GM12878 (cell line): Measurements from ENCODE around the gene PRKAG3. TPM values are rescaled to one million over a fixed set of nuclear protein-coding genes. Genes with fewer than 3 reads are reported as not detected.

Experiments
- ATAC-seq: fragments of 200-7000 bp; cut with Tn5 transposase; 3 replicates; pipeline ENCODE4 v1.9.1; 2020; ENCODE audit warnings: mild to moderate bottlenecking, moderate library complexity
- BruUV-seq: library from RNA; stranded (reverse); fragments of 400-500 nt; replicated peaks from 2 replicates; lab custom pipeline; 2021; lab: Mats Ljungman, UMichigan
- CTCF ChIA-PET: fragments of 300-600 bp; sonication (Branson Sonifier 250); formaldehyde crosslinking; extraction: SDS; loops from one replicate; lab custom pipeline; 2021; ENCODE audit warnings: inconsistent platforms; lab: Yijun Ruan, JAX
- POLR2A ChIA-PET: fragments of 350-600 bp; formaldehyde crosslinking; extraction: SDS; loops from one replicate; lab custom pipeline; 2021; ENCODE audit warnings: inconsistent platforms; lab: Charles Lee
- RAD21 ChIA-PET: fragments of 300-600 bp; sonication (Branson Sonifier 250); formaldehyde crosslinking; loops from one replicate; lab custom pipeline; 2023; ENCODE audit warnings: antibody characterized with exemption; ENCODE audit not compliant: unreplicated experiment; lab: Charles Lee
- SMC1A ChIA-PET: fragments of 300-600 bp; sonication (Branson Sonifier 250); formaldehyde crosslinking; loops from one replicate; lab custom pipeline; 2023; ENCODE audit not compliant: unreplicated experiment, uncharacterized antibody; lab: Charles Lee
- DNase-seq: peaks from one replicate; pipeline ENCODE4 v3.0.0-alpha.2; 2011; ENCODE audit warnings: low read depth, low spot score
- FAIRE-seq: peaks from 3 replicates; lab custom pipeline; 2011; peaks lifted over from hg19 to GRCh38; lab: Jason Lieb, UNC
- H2AFZ ChIP-seq: 2 replicates; pipeline ENCODE4 v1.6.0; 2011; ENCODE audit warnings: low read depth, low read length, control low read depth; ENCODE audit not compliant: control insufficient read depth
- H3K27ac ChIP-seq: 2 replicates; pipeline ENCODE4 v1.5.1; 2011; ENCODE audit warnings: control low read depth; ENCODE audit not compliant: control insufficient read depth, insufficient read depth
- H3K27me3 ChIP-seq, 2 experiments: replicated peaks in 1 of 2; 2 replicates each; pipeline versions ENCODE4 v1.6.0 to v1.6.1; 2011; ENCODE audit warnings: low read length in 1 of 2; ENCODE audit not compliant: control insufficient read depth in 2 of 2, insufficient read depth in 2 of 2
- H3K36me3 ChIP-seq, 2 experiments: 2 replicates each; pipeline ENCODE4 v1.5.1; 2011; ENCODE audit warnings: low read length in 1 of 2; ENCODE audit not compliant: control insufficient read depth in 2 of 2, insufficient read depth in 2 of 2
- H3K4me1 ChIP-seq: 2 replicates; pipeline ENCODE4 v1.6.1; 2011; ENCODE audit warnings: mild to moderate bottlenecking, low read length, moderate library complexity, mixed read lengths; ENCODE audit not compliant: control insufficient read depth, insufficient read depth
- H3K4me2 ChIP-seq: 2 replicates; pipeline ENCODE4 v1.6.0; 2011; ENCODE audit warnings: control low read depth; ENCODE audit not compliant: control insufficient read depth, insufficient read depth
- H3K4me3 ChIP-seq: fragments of 200-600 bp; sonication (generic); 2 replicates; pipeline ENCODE4 v1.5.1; 2016
- H3K79me2 ChIP-seq: 2 replicates; pipeline ENCODE4 v1.6.0; 2011; ENCODE audit warnings: low read length; ENCODE audit not compliant: control insufficient read depth, insufficient read depth
- H3K9ac ChIP-seq: 2 replicates; pipeline ENCODE4 v1.8.0; 2011; ENCODE audit warnings: low read length, control low read depth, mixed read lengths; ENCODE audit not compliant: control insufficient read depth, insufficient read depth
- H3K9me3 ChIP-seq: replicated peaks from 3 replicates; pipeline ENCODE4 v1.5.1; 2011; ENCODE audit warnings: mild to moderate bottlenecking, low read length; ENCODE audit not compliant: control insufficient read depth, insufficient read depth
- H4K20me1 ChIP-seq: 2 replicates; pipeline ENCODE4 v1.6.0; 2011; ENCODE audit not compliant: control insufficient read depth, insufficient read depth
- CHD4 ChIP-seq: fragments of 200-600 bp; sonication (generic); IDR thresholded peaks from 2 replicates; pipeline ENCODE4 v1.6.1; 2016; ENCODE audit warnings: mild to moderate bottlenecking
- CREM ChIP-seq: IDR thresholded peaks from 2 replicates; pipeline ENCODE4 v1.6.1; 2014; ENCODE audit warnings: antibody characterized with exemption, low read depth
- ESRRA ChIP-seq: IDR thresholded peaks from 2 replicates; pipeline ENCODE4 v1.6.1; 2012; ENCODE audit warnings: mild to moderate bottlenecking, low read length, improper control_type of control experiment
- IKZF1 ChIP-seq: fragments of 450-650 bp; conservative IDR thresholded peaks from 2 replicates; pipeline ENCODE4 v1.6.1; 2017; ENCODE audit warnings: antibody characterized with exemption, mild to moderate bottlenecking
- JUNB ChIP-seq: IDR thresholded peaks from 2 replicates; pipeline ENCODE4 v1.6.1; 2016; ENCODE audit warnings: antibody characterized with exemption, mild to moderate bottlenecking
- KLF5 ChIP-seq: fragments of 450-650 bp; IDR thresholded peaks from 2 replicates; pipeline ENCODE4 v1.6.1; 2014; ENCODE audit warnings: mild to moderate bottlenecking; ENCODE audit not compliant: partially characterized antibody
- NFYB ChIP-seq: IDR thresholded peaks from 2 replicates; pipeline ENCODE4 v1.6.1; 2011; ENCODE audit warnings: low read depth, mild to moderate bottlenecking, low read length, improper control_type of control experiment, moderate library complexity; ENCODE audit not compliant: insufficient read depth
- NRF1 ChIP-seq: conservative IDR thresholded peaks from 2 replicates; pipeline ENCODE4 v1.6.1; 2011; ENCODE audit warnings: mild to moderate bottlenecking, low read depth, low read length, improper control_type of control experiment
- PAX5 ChIP-seq: IDR thresholded peaks from 2 replicates; pipeline ENCODE4 v1.6.1; 2011; ENCODE audit warnings: low read depth, low read length, borderline replicate concordance
- POLR2AphosphoS5 ChIP-seq: IDR thresholded peaks from 2 replicates; pipeline ENCODE4 v1.6.1; 2011; ENCODE audit warnings: mild to moderate bottlenecking, low read length, inconsistent platforms
- RBBP5 ChIP-seq: fragments of 200-600 bp; sonication (generic); conservative IDR thresholded peaks from 2 replicates; pipeline ENCODE4 v1.6.1; 2016
- WGBS: methylation state at CpG from one replicate; pipeline ENCODE4 v1.1.6; 2016; ENCODE audit warnings: low lambda C conversion rate; ENCODE audit not compliant: insufficient replicate concordance, insufficient coverage; ENCODE audit errors: missing lambda C conversion rate; 5-methylcytosine and 5-hydroxymethylcytosine counted together
- in situ Hi-C: fragments of 300-500 bp; cut with MboI; formaldehyde crosslinking; loops from 9 replicates; pipeline ENCODE4 v1.14.3; 2018; ENCODE audit warnings: mixed read lengths
- intact Hi-C: fragments of 100-400 bp; cut with micrococcal nuclease; formaldehyde crosslinking; loops from one replicate; pipeline ENCODE4 v1.14.2; 2022; ENCODE audit not compliant: unreplicated experiment
- polyA plus RNA-seq, 11 experiments: library from polyadenylated mRNA; depleted of rRNA in 4 of 11; unstranded in 6 of 11; stranded (reverse) in 5 of 11; fragments of >200 nt; fragmentation: Nextera tagmentation in 4 of 11; fragmentation: Illumina TruSeq in 1 of 11; extraction: Ambion mirVana in 4 of 11; extraction: Trizol in 1 of 11; gene quantifications; 1 replicate in 1 of 11; 2 replicates in 10 of 11; pipeline versions ENCODE4 v1.2.1 to v1.2.3, GENCODE V29; 2011 to 2016; ENCODE audit warnings: inconsistent platforms in 2 of 11, missing spikeins in 2 of 11, low read depth in 1 of 11
- total RNA-seq, 4 experiments: library from RNA; depleted of rRNA in 3 of 4; stranded (reverse); fragments of >200 nt in 3 of 4; fragmentation: Illumina TruSeq in 1 of 4; extraction: Trizol in 1 of 4; gene quantifications; 2 replicates each; pipeline versions ENCODE4 v1.2.1 to v1.2.3, GENCODE V29; 2013 to 2021
- TF ChIP-seq, protein P1 (sequence below): IDR thresholded peaks from 2 replicates; pipeline ENCODE4 v1.6.1; 2012; ENCODE audit warnings: low read depth, low read length, improper control_type of control experiment
- TF ChIP-seq, protein P2 (sequence below): fragments of 450-650 bp; formaldehyde crosslinking; IDR thresholded peaks from 2 replicates; pipeline ENCODE4 v1.4.0; 2020; ENCODE audit warnings: mild to moderate bottlenecking, moderate library complexity
- TF ChIP-seq, protein P3 (sequence below): fragments of 450-650 bp; IDR thresholded peaks from 2 replicates; pipeline ENCODE4 v1.6.1; 2018; ENCODE audit warnings: mild to moderate bottlenecking, low read depth, moderate library complexity; ENCODE audit not compliant: partially characterized antibody
- TF ChIP-seq, protein P4 (sequence below), 3 experiments: IDR thresholded peaks in 2 of 3; conservative IDR thresholded peaks in 1 of 3; 2 replicates each; pipeline ENCODE4 v1.5.1; 2011; ENCODE audit warnings: low read depth in 3 of 3, low read length in 3 of 3, mild to moderate bottlenecking in 3 of 3, control low read depth in 2 of 3, moderate library complexity in 2 of 3, inconsistent platforms in 1 of 3, mixed read lengths in 1 of 3; ENCODE audit not compliant: control insufficient read depth in 2 of 3, insufficient read depth in 1 of 3; ENCODE audit errors: extremely low read depth in 1 of 3
- TF ChIP-seq, protein P5 (sequence below): IDR thresholded peaks from 2 replicates; pipeline ENCODE4 v1.6.1; 2012; ENCODE audit warnings: low read length, inconsistent platforms

Gene PRKAG3
- total and polyA plus RNA-seq, 10 of the 15 experiments (the other 5 are each of a cell fraction or from before 2014, with no cell fraction given) = 0.04 to 0.12 (median 0.06) TPM; not detected in 7

DNA sequence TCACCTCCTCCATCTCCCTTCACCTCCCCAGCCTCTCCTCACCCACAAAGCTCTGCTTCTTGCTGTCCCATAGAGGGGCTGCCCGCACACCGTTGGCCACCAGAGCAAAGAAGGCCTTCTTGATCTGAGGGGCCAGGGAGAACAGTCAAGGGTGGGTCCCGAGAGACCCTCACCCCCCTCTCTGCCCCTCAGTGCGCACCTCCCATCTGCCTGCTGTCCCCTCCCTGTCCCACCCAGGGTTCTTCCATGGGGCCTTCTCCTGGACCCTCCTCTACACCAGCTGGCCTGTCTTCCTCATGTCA, 3.2 kb downstream of the PRKAG3 start:
- Histone ChIP-seq H3K4me3 (no peak overlapping the region), H3K9me3 (no peaks in the 10 kb centered on the region), H3K27me3 (no peaks in the 10 kb centered on the region; a peak in 2 of 4 replicates), H3K36me3 (no peaks in the 10 kb centered on the region), H4K20me1 (no peaks in the 10 kb centered on the region), H3K4me1 (no peaks in the 10 kb centered on the region), H2AFZ (no peak overlapping the region), H3K27ac (no peak overlapping the region), H3K4me2 (no peak overlapping the region), H3K9ac (no peak overlapping the region), H3K79me2 (no peaks in the 10 kb centered on the region)
- ATAC-seq (no peak), FAIRE-seq (no peak), DNase-seq (no peak)
- intact Hi-C loops = no loop called here
- in situ Hi-C loops = no loop called here
- POLR2A ChIA-PET = no interaction called here
- no TSS peak for BruUV-seq
- RAD21 ChIA-PET = no interaction called here
- CTCF ChIA-PET = interaction anchor here (1.6 kb wide), 1 partner anchor 19 kb away, joined by 5 read pairs; no protein-coding TSS in a partner anchor
- WGBS = 5% methylated on average over 4 of the region's 4 CpGs
- SMC1A ChIA-PET = interaction anchor here (0.7 kb wide), 1 partner anchor 9 kb away, joined by 4 read pairs; no protein-coding TSS in a partner anchor
- TF ChIP-seq, protein P1, sequence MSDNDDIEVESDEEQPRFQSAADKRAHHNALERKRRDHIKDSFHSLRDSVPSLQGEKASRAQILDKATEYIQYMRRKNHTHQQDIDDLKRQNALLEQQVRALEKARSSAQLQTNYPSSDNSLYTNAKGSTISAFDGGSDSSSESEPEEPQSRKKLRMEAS = no peak
- TF ChIP-seq PAX5 = no peak
- TF ChIP-seq, protein P2, sequence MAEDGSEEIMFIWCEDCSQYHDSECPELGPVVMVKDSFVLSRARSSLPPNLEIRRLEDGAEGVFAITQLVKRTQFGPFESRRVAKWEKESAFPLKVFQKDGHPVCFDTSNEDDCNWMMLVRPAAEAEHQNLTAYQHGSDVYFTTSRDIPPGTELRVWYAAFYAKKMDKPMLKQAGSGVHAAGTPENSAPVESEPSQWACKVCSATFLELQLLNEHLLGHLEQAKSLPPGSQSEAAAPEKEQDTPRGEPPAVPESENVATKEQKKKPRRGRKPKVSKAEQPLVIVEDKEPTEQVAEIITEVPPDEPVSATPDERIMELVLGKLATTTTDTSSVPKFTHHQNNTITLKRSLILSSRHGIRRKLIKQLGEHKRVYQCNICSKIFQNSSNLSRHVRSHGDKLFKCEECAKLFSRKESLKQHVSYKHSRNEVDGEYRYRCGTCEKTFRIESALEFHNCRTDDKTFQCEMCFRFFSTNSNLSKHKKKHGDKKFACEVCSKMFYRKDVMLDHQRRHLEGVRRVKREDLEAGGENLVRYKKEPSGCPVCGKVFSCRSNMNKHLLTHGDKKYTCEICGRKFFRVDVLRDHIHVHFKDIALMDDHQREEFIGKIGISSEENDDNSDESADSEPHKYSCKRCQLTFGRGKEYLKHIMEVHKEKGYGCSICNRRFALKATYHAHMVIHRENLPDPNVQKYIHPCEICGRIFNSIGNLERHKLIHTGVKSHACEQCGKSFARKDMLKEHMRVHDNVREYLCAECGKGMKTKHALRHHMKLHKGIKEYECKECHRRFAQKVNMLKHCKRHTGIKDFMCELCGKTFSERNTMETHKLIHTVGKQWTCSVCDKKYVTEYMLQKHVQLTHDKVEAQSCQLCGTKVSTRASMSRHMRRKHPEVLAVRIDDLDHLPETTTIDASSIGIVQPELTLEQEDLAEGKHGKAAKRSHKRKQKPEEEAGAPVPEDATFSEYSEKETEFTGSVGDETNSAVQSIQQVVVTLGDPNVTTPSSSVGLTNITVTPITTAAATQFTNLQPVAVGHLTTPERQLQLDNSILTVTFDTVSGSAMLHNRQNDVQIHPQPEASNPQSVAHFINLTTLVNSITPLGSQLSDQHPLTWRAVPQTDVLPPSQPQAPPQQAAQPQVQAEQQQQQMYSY (CRISPR knock-in tag) = no peak
- no peak for TF ChIP-seq CHD4
- TF ChIP-seq KLF5 = no peak
- no peak for TF ChIP-seq POLR2AphosphoS5
- TF ChIP-seq JUNB = no peak
- TF ChIP-seq RBBP5 = no peak
- TF ChIP-seq NRF1 = no peak
- TF ChIP-seq ESRRA = no peak
- TF ChIP-seq, protein P3, sequence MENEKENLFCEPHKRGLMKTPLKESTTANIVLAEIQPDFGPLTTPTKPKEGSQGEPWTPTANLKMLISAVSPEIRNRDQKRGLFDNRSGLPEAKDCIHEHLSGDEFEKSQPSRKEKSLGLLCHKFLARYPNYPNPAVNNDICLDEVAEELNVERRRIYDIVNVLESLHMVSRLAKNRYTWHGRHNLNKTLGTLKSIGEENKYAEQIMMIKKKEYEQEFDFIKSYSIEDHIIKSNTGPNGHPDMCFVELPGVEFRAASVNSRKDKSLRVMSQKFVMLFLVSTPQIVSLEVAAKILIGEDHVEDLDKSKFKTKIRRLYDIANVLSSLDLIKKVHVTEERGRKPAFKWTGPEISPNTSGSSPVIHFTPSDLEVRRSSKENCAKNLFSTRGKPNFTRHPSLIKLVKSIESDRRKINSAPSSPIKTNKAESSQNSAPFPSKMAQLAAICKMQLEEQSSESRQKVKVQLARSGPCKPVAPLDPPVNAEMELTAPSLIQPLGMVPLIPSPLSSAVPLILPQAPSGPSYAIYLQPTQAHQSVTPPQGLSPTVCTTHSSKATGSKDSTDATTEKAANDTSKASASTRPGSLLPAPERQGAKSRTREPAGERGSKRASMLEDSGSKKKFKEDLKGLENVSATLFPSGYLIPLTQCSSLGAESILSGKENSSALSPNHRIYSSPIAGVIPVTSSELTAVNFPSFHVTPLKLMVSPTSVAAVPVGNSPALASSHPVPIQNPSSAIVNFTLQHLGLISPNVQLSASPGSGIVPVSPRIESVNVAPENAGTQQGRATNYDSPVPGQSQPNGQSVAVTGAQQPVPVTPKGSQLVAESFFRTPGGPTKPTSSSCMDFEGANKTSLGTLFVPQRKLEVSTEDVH = no peak
- TF ChIP-seq, protein P4, sequence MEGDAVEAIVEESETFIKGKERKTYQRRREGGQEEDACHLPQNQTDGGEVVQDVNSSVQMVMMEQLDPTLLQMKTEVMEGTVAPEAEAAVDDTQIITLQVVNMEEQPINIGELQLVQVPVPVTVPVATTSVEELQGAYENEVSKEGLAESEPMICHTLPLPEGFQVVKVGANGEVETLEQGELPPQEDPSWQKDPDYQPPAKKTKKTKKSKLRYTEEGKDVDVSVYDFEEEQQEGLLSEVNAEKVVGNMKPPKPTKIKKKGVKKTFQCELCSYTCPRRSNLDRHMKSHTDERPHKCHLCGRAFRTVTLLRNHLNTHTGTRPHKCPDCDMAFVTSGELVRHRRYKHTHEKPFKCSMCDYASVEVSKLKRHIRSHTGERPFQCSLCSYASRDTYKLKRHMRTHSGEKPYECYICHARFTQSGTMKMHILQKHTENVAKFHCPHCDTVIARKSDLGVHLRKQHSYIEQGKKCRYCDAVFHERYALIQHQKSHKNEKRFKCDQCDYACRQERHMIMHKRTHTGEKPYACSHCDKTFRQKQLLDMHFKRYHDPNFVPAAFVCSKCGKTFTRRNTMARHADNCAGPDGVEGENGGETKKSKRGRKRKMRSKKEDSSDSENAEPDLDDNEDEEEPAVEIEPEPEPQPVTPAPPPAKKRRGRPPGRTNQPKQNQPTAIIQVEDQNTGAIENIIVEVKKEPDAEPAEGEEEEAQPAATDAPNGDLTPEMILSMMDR (IDR thresholded peaks at IDR 0.05 in 2 of 3, conservative IDR thresholded peaks at IDR 0.05 in 1 of 3; ENCODE audit: control insufficient read depth in 2 of 3, extremely low read depth in 1 of 3, insufficient read depth in 1 of 3, low read depth in 3 of 3, low read length in 3 of 3) = no peak
- TF ChIP-seq, protein P5, sequence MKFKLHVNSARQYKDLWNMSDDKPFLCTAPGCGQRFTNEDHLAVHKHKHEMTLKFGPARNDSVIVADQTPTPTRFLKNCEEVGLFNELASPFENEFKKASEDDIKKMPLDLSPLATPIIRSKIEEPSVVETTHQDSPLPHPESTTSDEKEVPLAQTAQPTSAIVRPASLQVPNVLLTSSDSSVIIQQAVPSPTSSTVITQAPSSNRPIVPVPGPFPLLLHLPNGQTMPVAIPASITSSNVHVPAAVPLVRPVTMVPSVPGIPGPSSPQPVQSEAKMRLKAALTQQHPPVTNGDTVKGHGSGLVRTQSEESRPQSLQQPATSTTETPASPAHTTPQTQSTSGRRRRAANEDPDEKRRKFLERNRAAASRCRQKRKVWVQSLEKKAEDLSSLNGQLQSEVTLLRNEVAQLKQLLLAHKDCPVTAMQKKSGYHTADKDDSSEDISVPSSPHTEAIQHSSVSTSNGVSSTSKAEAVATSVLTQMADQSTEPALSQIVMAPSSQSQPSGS = no peak
- TF ChIP-seq CREM = no peak
- TF ChIP-seq IKZF1 = no peak
- TF ChIP-seq NFYB = no peak
